HEK293 (cell line): ENCODE results near the gene CDK16.

Experiments used
- ZBTB8A ChIP-seq: fragments of 450-650 bp; formaldehyde crosslinking; IDR thresholded peaks from 2 replicates; pipeline ENCODE4 v1.5.1; 2016; ENCODE audit warnings: missing biosample characterization, missing genetic modification characterization
- ZNF248 ChIP-seq: fragments of 450-650 bp; formaldehyde crosslinking; IDR thresholded peaks from 2 replicates; pipeline ENCODE4 v1.5.1; 2017; ENCODE audit warnings: missing biosample characterization, missing genetic modification characterization
- ZNF398 ChIP-seq: fragments of 450-650 bp; formaldehyde crosslinking; IDR thresholded peaks from 2 replicates; pipeline ENCODE4 v1.5.1; 2017; ENCODE audit warnings: missing biosample characterization, missing genetic modification characterization

GRCh38 chrX:47239898-47240545 lies 21.5 kb downstream of the CDK16 start:
- TF ChIP-seq ZNF398 (tag by site-specific recombination) (no peak), ZNF248 (tag by site-specific recombination) (no peak), ZBTB8A (tag by site-specific recombination) (no peak)
